GM04504 (cell line): ENCODE results near the gene ZNF462.
"Not testable (repeated sequence)": the region's sequence is repeated elsewhere in the genome, so short reads cannot be mapped to it uniquely, and the experiment has no call there.

Experiments
- DNase-seq: peaks from one replicate; pipeline ENCODE4 v3.0.0-alpha.2; 2012; ENCODE audit warnings: low read depth

ZNF462 gene

GRCh38 chr9:106962615-106963363 lies 99.8 kb downstream of the ZNF462 start:
- DNase-seq, result no peak

- DNase-seq, result no peak
Observed at GRCh38 chr9:106963684-106964083, 100.7 kb downstream of the ZNF462 start.

GRCh38 chr9:106964329-106964728 lies 101.4 kb downstream of the ZNF462 start:
- DNase-seq, result no peak

GRCh38 chr9:106964822-106965525 lies 102.0 kb downstream of the ZNF462 start:
- DNase-seq, result no peak

- no peak for DNase-seq
Observed at GRCh38 chr9:106966481-106966880, 103.5 kb downstream of the ZNF462 start.

- no peak for DNase-seq
Observed at GRCh38 chr9:106969696-106970095, 106.7 kb downstream of the ZNF462 start.

GRCh38 chr9:106970219-106970975 lies 107.4 kb downstream of the ZNF462 start:
- DNase-seq, result no peak

GRCh38 chr9:106970976-106971457 lies 108.1 kb downstream of the ZNF462 start:
- no peak for DNase-seq

- no peak for DNase-seq
Observed at GRCh38 chr9:106972082-106972481, 109.1 kb downstream of the ZNF462 start.

GRCh38 chr9:106974341-106974740 lies 111.4 kb downstream of the ZNF462 start:
- DNase-seq, result no peak

- DNase-seq, result no peak
Observed at GRCh38 chr9:106976772-106977171, 113.8 kb downstream of the ZNF462 start.

- no peak for DNase-seq
Observed at GRCh38 chr9:106980551-106981101, 117.7 kb downstream of the ZNF462 start.

- no peak for DNase-seq
Observed at GRCh38 chr9:106981396-106982287, 118.7 kb downstream of the ZNF462 start.

GRCh38 chr9:106982636-106983035 lies 119.7 kb downstream of the ZNF462 start:
- no peak for DNase-seq

- no peak for DNase-seq
Observed at GRCh38 chr9:106983346-106983745, 120.4 kb downstream of the ZNF462 start.

GRCh38 chr9:106989904-106990303 lies 126.9 kb downstream of the ZNF462 start:
- not testable (repeated sequence) for DNase-seq

- no peak for DNase-seq
Observed at GRCh38 chr9:106992186-106992585, 129.2 kb downstream of the ZNF462 start.

GRCh38 chr9:106993603-106994002 lies 130.6 kb downstream of the ZNF462 start:
- no peak for DNase-seq

- DNase-seq, result no peak
Observed at GRCh38 chr9:106994463-106994862, 131.5 kb downstream of the ZNF462 start.

GRCh38 chr9:107000218-107000617 lies 137.3 kb downstream of the ZNF462 start:
- DNase-seq, result no peak

- DNase-seq, result no peak
Observed at GRCh38 chr9:107005201-107005600, 142.2 kb downstream of the ZNF462 start.
